Uterus (tissue), 2 donors: ENCODE data around the gene MSRB1.

Source experiments
- CTCF ChIP-seq, 4 experiments: fragments of 200-600 bp in 2 of 4; fragments of 450-650 bp in 2 of 4; sonication (generic) in 2 of 4; IDR thresholded peaks; one replicate each; pipeline ENCODE4 v1.5.1; 2016 to 2019; ENCODE audit warnings: antibody characterized with exemption in 4 of 4, mild to moderate bottlenecking in 2 of 4, moderate library complexity in 1 of 4
- POLR2A ChIP-seq, 2 donors: fragments of 450-650 bp; IDR thresholded peaks; one replicate each; pipeline ENCODE4 v1.6.1; 2016; ENCODE audit warnings: antibody characterized with exemption in 2 of 2, mild to moderate bottlenecking in 1 of 2, moderate library complexity in 1 of 2

DNA sequence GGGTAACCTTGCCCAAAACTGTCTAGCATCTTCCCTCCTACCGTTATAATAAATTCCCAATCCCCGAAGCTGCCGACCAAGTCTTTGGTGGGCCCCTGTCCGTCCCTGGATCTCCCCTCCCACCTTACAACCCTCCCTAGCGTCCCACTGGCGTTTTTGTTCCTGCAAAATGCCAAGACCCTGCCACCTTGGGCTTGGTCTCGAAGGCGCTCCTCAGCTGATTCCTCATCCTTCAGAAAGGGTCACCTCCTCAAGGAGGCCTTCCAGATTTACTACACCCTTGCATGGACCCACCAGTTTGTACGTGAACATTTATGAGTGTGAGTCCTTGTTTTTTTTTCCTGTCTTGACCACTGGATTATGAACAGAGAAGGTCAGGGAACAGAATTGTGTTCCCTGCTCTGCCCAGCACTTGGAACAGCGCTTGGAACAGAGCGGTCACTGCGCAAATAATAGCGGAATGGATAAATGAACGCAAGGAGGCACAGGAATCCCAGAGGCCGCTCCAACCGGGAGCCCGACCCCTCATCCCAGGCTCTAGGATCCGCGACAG is 40.1 kb upstream of the MSRB1 start:
- TF ChIP-seq CTCF (IDR thresholded peaks at IDR 0.05) = peak in 1 of 4 experiments; percentile 1
- no peak for TF ChIP-seq POLR2A (IDR thresholded peaks at IDR 0.05)
